CD8-positive, alpha-beta memory T cell (primary cell): ENCODE results near the gene SELENOK. TPM values are rescaled to one million over a fixed set of nuclear protein-coding genes. Genes with fewer than 3 reads are reported as not detected.

Source experiments
- CTCF ChIA-PET: fragments of 350-600 bp; sonication (Branson Sonifier 250); formaldehyde crosslinking; loops from one replicate; lab custom pipeline; 2021; ENCODE audit warnings: antibody characterized with exemption; lab: Charles Lee
- POLR2A ChIA-PET: fragments of 350-600 bp; sonication (Branson Sonifier 250); formaldehyde crosslinking; loops from one replicate; lab custom pipeline; 2021; ENCODE audit warnings: antibody characterized with exemption; lab: Charles Lee
- DNase-seq, 5 donors: peaks; one replicate each; pipeline versions ENCODE4 v3.0.0 to v3.0.0-alpha.2; 2020 to 2022; ENCODE audit warnings: mixed read lengths in 1 of 5
- H3K27ac ChIP-seq: one replicate; pipeline ENCODE4 v1.7.0; 2013; ENCODE audit warnings: low read depth, mild to moderate bottlenecking, low read length, moderate library complexity
- H3K27me3 ChIP-seq: 2 replicates; pipeline ENCODE4 v1.7.0; 2013; ENCODE audit warnings: low read length, mild to moderate bottlenecking; ENCODE audit not compliant: insufficient read depth, poor library complexity, severe bottlenecking
- H3K36me3 ChIP-seq: 2 replicates; pipeline ENCODE4 v1.7.0; 2013; ENCODE audit warnings: mild to moderate bottlenecking, low read length, moderate library complexity; ENCODE audit not compliant: insufficient read depth
- H3K4me1 ChIP-seq: 2 replicates; pipeline ENCODE4 v1.7.0; 2013; ENCODE audit warnings: mild to moderate bottlenecking, low read length, moderate library complexity; ENCODE audit not compliant: insufficient read depth
- H3K4me3 ChIP-seq: 2 replicates; pipeline ENCODE4 v1.7.0; 2013; ENCODE audit warnings: mild to moderate bottlenecking, low read length
- H3K9me3 ChIP-seq: 2 replicates; pipeline ENCODE4 v1.7.0; 2013; ENCODE audit warnings: mild to moderate bottlenecking, low read length
- H3K27ac Mint-ChIP-seq, 8 donors: one replicate each; pipeline ENCODE4 v1.8.0; 2020 to 2021; ENCODE audit warnings: mixed read lengths in 8 of 8, mild to moderate bottlenecking in 6 of 8, inconsistent platforms in 3 of 8, moderate library complexity in 3 of 8
- H3K27me3 Mint-ChIP-seq, 2 donors: one replicate each; pipeline ENCODE4 v1.8.0; 2020 to 2021; ENCODE audit warnings: mixed read lengths in 2 of 2, mild to moderate bottlenecking in 1 of 2, moderate library complexity in 1 of 2
- H3K36me3 Mint-ChIP-seq, 3 donors: one replicate each; pipeline ENCODE4 v1.8.0; 2020 to 2021; ENCODE audit warnings: mixed read lengths in 3 of 3, inconsistent platforms in 1 of 3, mild to moderate bottlenecking in 1 of 3
- H3K4me1 Mint-ChIP-seq, 3 donors: one replicate each; pipeline ENCODE4 v1.8.0; 2020 to 2021; ENCODE audit warnings: mixed read lengths in 3 of 3, inconsistent platforms in 1 of 3, mild to moderate bottlenecking in 1 of 3
- H3K4me3 Mint-ChIP-seq, 7 donors: one replicate each; pipeline ENCODE4 v1.8.0; 2020 to 2021; ENCODE audit warnings: mixed read lengths in 7 of 7, mild to moderate bottlenecking in 6 of 7, moderate library complexity in 4 of 7, inconsistent platforms in 2 of 7
- H3K9me3 Mint-ChIP-seq, 5 donors: one replicate each; pipeline ENCODE4 v1.8.0; 2020 to 2022; ENCODE audit warnings: mixed read lengths in 5 of 5, mild to moderate bottlenecking in 3 of 5, moderate library complexity in 2 of 5, inconsistent platforms in 1 of 5
- polyA plus RNA-seq: library from polyadenylated mRNA; unstranded; fragments of 300-500 nt; fragmentation: Illumina TruSeq; gene quantifications from one replicate; pipeline ENCODE4 v1.2.3, GENCODE V29; 2021
- total RNA-seq, 2 experiments: library from RNA; stranded (reverse); gene quantifications; one replicate each; pipeline ENCODE4 v1.2.3, GENCODE V29; 2021

SELENOK gene
- total and polyA plus RNA-seq, 3 experiments from 2014 or later, result 50.5 to 157 (median 58.0) TPM

DNA sequence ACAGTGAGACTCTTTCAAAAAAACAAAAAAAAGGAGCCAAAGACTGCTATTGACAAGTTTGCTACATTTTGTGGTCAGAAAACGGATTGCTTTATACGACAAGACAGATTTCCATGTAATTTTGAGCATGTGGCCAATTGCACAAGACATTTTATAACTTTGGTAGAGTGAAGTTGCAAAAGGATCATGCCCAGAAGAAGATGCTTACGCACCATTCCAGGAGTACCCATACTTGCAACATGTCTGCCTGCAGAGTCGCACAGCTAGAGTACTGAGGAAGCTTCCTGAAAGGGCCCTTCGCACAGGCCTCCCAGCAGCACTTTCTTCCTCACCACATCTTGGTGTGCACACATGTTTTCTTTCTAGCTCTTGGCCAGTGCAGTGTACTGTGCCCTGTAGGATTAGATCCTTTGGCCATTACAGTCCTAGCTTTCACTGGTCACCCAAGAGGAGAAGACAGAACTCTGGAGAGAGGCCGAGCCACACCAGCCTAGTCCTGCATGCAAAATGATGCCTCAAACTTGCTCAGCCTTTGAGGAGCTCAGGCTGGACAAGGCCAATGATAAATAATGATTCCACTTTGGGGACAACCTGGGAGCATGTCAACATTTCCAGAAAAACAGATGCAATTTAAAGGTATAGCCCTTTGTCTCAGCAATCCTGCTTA, 57.1 kb downstream of the SELENOK start:
- no peak overlapping the region for H3K4me3 Mint-ChIP-seq
- no peaks in the 10 kb centered on the region for H3K9me3 ChIP-seq
- no peaks in the 10 kb centered on the region for H3K27me3 ChIP-seq
- no peak overlapping the region for H3K27ac Mint-ChIP-seq
- H3K4me1 Mint-ChIP-seq, result no peaks in the 10 kb centered on the region
- no peaks in the 10 kb centered on the region for H3K9me3 Mint-ChIP-seq
- H3K4me3 ChIP-seq, result no peak overlapping the region
- H3K4me1 ChIP-seq, result no peaks in the 10 kb centered on the region
- H3K27me3 Mint-ChIP-seq, result peaks cover 3 to 10% of the 10 kb centered on the region in 2 donors
- CTCF ChIA-PET, result no interaction called here
- H3K36me3 Mint-ChIP-seq, result no peaks in the 10 kb centered on the region
- no peak overlapping the region for H3K27ac ChIP-seq
- DNase-seq, result no peak
- POLR2A ChIA-PET, result no interaction called here
- H3K36me3 ChIP-seq, result no peaks in the 10 kb centered on the region

Other genes starting within 250 kb of the SELENOK start
- gene CHDH, start 45.4 kb downstream of the SELENOK start, total RNA-seq, result under 1 TPM; 0.42 to 0.71 TPM
- gene CHDH, start 45.4 kb downstream of the SELENOK start, polyA plus RNA-seq, result not detected
- gene IL17RB, start 45.3 kb downstream of the SELENOK start, total RNA-seq, result 1 to 10 TPM; 1.2 to 2.1 TPM
- 0.98 TPM for gene IL17RB, start 45.3 kb downstream of the SELENOK start, polyA plus RNA-seq
- gene ACTR8, start 9.7 kb downstream of the SELENOK start, total RNA-seq, result 10 to 100 TPM; 34.7 to 36.5 TPM
- 21.4 TPM for gene ACTR8, start 9.7 kb downstream of the SELENOK start, polyA plus RNA-seq
- gene CACNA2D3, start 230.7 kb upstream of the SELENOK start, total RNA-seq, result not detected
- gene CACNA2D3, start 230.7 kb upstream of the SELENOK start, polyA plus RNA-seq, result not detected